ENCODE results near the gene DIAPH2.
"Not testable (repeated sequence)": the region's sequence is repeated elsewhere in the genome, so short reads cannot be mapped to it uniquely, and the experiment has no call there.

The DIAPH2 gene

GRCh38 chrX:97387004-97387403 is 702.4 kb downstream of the DIAPH2 start:
- DNase-seq (ENCODE audit: low read depth in 2 of 2): no peak

DNA sequence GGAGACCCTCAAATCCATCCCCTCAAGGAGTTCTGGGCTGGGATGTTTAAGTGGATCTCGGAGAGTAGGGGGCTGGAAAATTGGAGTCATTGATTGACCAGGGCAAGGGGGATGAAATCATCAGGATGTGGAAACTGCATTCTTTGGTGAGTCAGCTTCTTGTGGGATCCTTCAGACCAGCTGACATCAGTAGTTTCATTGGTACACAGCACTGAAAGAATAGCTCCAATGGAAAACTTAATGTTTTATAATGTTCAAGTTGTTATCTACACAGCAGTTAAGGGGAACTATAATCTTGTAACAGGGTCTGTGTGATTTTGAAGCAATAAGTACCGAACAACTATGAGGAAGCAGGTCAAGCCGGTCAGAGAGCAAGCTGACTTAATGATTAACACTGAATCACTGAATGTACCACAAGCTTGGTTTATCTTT is 705.1 kb downstream of the DIAPH2 start:
- DNase-seq (ENCODE audit: low read depth in 2 of 2): no peak

GRCh38 chrX:97397371-97397770 is 712.7 kb downstream of the DIAPH2 start:
- no peak for DNase-seq (ENCODE audit: low read depth in 2 of 2)

- no peak for DNase-seq (ENCODE audit: low read depth in 2 of 2)
Observed at GRCh38 chrX:97398030-97398551, 713.4 kb downstream of the DIAPH2 start.

GRCh38 chrX:97399400-97399799 is 714.8 kb downstream of the DIAPH2 start:
- no peak for DNase-seq (ENCODE audit: low read depth in 2 of 2)

- no peak for DNase-seq (ENCODE audit: low read depth in 2 of 2)
Observed at GRCh38 chrX:97400492-97400891, 715.9 kb downstream of the DIAPH2 start.

- DNase-seq (ENCODE audit: low read depth in 2 of 2): no peak
Observed at GRCh38 chrX:97401154-97401553, 716.5 kb downstream of the DIAPH2 start.

DNA sequence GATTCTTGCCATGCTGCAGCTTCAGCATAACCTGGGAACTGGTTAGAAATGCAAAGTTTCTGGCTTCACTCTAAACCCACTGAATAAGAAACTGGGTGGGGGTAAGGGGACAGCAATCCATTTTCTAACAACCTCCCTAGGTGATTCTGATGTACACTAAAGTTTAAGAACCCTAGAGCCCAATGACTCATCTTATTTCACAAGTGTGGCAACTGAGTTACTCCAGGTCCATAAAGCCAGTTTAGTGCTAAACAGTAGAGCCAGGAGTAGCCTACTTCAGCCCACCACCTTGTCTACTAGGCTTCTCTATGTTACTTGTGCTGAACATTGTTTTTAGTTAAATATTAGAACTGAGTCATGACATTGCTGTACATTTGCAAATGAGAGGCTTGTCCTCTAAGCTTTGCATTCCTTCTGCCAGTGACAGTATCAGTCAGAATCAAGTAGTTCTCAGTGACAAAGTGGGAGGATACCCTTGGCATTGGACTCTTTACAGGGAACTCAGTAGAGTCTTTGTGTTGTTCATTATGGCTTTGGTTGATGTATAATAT is 717.0 kb downstream of the DIAPH2 start:
- no peak for DNase-seq (ENCODE audit: low read depth in 2 of 2)

DNA sequence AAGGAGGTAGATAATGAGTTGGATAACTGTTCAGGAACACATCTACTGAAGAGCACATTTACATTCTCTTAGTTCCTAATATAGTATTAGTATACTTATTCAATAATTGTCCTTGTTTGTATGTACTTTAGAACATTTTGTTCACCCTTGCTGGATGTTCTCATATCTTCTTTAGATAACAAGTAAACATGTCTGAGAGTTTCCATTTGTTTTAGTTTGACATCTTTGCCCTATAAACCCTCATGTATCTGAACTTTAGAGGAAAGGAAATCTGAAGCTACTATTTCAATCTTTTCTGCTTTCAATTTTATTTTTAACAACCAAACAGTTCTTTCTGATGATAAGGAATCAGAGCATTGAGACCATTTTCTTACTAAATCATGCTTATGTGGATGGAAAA is 717.7 kb downstream of the DIAPH2 start:
- DNase-seq (ENCODE audit: low read depth in 2 of 2): no peak

GRCh38 chrX:97402903-97403302 is 718.3 kb downstream of the DIAPH2 start:
- DNase-seq (ENCODE audit: low read depth in 2 of 2): no peak

GRCh38 chrX:97405031-97405660 is 720.5 kb downstream of the DIAPH2 start:
- no peak for DNase-seq (ENCODE audit: low read depth in 2 of 2)

DNA sequence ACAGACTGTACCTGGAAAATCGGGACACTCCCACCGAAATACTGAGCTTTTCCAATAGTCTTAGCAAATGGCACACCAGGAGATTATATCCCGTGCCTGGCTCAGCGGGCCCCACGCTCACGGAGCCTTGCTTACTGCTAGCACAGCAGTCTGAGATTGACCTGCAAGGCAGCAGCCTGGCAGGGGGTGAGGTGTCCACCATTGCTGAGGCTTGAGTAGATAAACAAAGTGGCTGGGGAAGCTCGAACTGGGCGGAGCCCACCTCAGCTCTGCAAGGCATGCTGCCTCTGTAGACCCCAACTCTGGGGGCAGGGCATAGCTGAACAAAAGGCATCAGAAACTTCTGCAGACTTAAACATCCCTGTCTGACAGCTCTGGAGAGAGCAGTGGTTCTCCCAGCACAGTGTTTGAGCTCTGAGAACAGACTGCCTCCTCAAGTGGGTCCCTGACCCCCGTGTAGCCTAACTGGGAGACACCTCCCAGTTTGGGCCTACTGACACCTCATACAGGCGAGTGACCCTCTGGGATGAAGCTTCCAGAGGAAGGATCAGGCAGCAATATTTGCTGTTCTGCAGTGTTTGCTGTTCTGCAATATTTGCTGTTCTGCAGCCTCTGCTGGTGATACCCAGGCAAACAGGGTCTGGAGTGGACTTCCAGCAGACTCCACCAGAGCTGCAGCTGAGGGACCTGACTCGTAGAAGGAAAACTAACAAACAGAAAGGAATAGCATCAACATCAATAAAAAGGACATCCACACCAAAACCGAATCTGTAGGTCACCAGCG is 725.2 kb downstream of the DIAPH2 start:
- DNase-seq (ENCODE audit: low read depth in 2 of 2): not testable (repeated sequence)

GRCh38 chrX:97416461-97416860 is 731.8 kb downstream of the DIAPH2 start:
- DNase-seq (ENCODE audit: low read depth in 2 of 2): no peak

- DNase-seq (ENCODE audit: low read depth in 2 of 2): no peak
Observed at GRCh38 chrX:97429101-97429500, 744.5 kb downstream of the DIAPH2 start.

GRCh38 chrX:97431281-97431680 is 746.6 kb downstream of the DIAPH2 start:
- no peak for DNase-seq (ENCODE audit: low read depth in 2 of 2)

DNA sequence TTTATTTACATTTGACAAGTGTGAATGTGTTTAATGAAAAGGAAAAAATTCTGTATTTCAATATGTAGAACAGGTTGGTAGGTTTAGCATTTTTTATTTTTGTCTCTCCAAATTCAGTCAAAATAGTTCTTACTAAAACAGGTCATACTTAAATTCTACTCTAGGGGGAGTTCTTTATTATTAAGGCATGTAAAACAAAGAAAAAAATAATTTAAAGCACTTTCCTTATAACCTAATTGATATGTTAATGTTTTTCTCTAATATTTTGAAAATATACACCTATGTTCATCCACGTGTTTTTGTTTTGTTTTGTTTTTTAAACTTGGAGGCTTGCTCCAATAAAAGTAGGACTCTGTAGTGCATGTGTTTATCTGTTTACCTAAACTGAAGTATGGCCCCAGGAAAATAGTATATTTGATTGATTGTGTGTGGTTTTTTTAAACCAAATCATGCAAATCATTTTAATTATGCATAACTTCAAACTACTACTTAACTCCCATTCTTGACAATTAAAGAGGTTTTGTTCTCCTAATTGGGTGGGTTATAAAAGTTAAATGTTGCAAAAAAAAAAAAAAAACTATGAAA is 761.7 kb downstream of the DIAPH2 start:
- no peak for DNase-seq (ENCODE audit: low read depth in 2 of 2)

DNA sequence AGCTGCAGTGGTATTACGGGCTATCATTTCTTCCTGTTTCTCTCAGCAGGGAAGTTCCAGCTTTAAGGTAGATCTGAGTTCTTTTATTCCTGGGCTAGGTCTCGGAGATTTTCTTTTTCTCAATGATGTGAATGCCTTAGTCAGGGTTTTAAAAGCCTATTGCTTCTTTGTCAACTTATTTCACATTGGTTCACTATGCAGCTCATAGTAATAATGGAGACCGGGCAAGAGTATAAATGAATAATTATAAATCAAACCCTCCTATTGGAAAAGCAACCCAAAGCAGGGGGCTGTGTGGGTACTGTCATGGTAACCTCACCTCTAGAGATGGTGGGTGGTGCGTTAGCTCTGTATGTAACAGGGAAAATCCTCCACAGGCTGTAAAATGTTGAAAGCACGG is 762.7 kb downstream of the DIAPH2 start:
- DNase-seq (ENCODE audit: low read depth in 2 of 2): no peak

GRCh38 chrX:97452283-97452682 is 767.6 kb downstream of the DIAPH2 start:
- no peak for DNase-seq (ENCODE audit: low read depth in 2 of 2)

GRCh38 chrX:97461763-97462162 is 777.1 kb downstream of the DIAPH2 start:
- no peak for DNase-seq (ENCODE audit: low read depth in 2 of 2)

GRCh38 chrX:97471071-97471470 is 786.4 kb downstream of the DIAPH2 start:
- no peak for DNase-seq (ENCODE audit: low read depth in 2 of 2)

DNA sequence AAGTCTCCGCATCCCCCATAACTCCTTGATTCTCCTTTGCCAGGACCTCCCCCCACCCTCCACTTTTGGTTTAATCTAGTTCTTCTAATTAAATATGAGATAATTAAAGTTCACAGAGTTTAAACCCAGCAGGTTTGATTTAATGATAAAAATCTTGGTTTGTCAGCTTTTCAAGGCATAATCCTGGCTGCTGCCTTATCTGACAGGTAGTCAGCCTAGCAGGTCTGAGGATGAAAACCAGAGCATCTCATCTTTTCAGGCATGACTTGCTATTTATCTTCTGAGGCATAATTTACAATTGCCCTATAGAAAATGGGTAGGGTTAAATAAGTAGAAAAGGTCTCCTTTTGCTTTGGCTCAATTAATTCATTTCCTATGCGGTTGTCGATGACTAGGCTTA is 790.3 kb downstream of the DIAPH2 start:
- no peak for DNase-seq (ENCODE audit: low read depth in 2 of 2)

DNA sequence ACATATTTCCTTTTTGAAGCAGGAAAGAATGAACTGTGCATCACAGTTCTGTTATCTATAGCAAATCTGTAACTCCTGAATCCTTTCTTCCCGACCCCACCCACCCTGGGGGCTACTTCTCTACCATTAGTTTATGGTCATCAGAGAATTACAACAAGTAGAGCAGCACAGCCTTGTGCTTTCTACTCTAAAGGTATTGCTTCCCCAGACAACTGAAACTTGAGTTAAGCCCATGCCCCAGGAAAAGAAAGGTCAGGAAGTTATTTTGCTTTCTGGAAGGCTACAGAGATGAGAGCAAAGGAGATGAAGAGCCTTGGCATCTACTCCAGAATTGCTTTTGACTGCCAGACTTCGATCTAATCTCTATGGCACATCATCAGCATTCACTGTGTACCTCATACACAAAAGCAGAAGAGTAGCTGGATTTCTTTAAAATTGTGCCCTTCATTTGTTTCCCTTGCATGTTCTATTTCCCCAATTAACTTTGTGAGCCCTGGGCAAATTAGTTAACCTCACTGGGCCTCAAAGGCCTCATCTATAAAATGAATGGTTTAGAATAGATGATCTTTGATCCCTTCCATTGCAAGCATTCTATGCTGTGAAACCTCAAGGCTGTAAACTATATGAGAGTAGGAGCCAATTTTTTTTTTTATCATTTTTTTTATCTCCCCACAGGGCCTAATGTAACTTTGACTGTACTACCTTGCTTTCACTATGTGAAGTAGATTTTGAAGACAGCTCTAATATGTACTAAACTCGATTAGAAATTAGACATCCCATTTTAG is 794.7 kb downstream of the DIAPH2 start:
- DNase-seq (ENCODE audit: low read depth in 2 of 2): no peak

Measured in stimulated activated CD8-positive, alpha-beta memory T cell treated with anti-CD3 and anti-CD28 coated beads, Interleukin-15, amount 100 ng/mL, for 48 hours (primary cell).